ENCODE measurements around the gene HMGXB3. TPM values are rescaled to one million over a fixed set of nuclear protein-coding genes. Genes with fewer than 3 reads are reported as not detected.
"Not testable (repeated sequence)": the region's sequence is repeated elsewhere in the genome, so short reads cannot be mapped to it uniquely, and the experiment has no call there.

HMGXB3 gene
- total RNA-seq, 1 experiment from 2014 or later, result 67.8 TPM

GRCh38 chr5:150026682-150027172 is 26.2 kb downstream of the HMGXB3 start:
- H3K9me3 Mint-ChIP-seq (ENCODE audit: unreplicated experiment), result no peaks in the 10 kb centered on the region
- peaks cover 85% of the 10 kb centered on the region for H3K36me3 Mint-ChIP-seq (ENCODE audit: insufficient read depth, unreplicated experiment)
- ChIA-PET CTCF (interaction anchor here (0.6 kb wide), 1 partner anchor 1088 kb away, joined by 3 read pairs; no protein-coding TSS in a partner anchor), POLR2A (interaction anchor here (0.8 to 1.6 kb wide), 5 partner anchors 8 to 27 kb away, joined by 3 to 6 read pairs (median 3); partner anchors contain the start of genes HMGXB3 and TIGD6)
- DNase-seq (ENCODE audit: unreplicated experiment), result no peak
- BruUV-seq (replicated peaks), result no TSS peak
- peaks cover 15% of the 10 kb centered on the region for H3K4me1 Mint-ChIP-seq (ENCODE audit: insufficient read depth, unreplicated experiment)
- intact Hi-C loops (cut with micrococcal nuclease), result no loop called here
- H3K27ac Mint-ChIP-seq (ENCODE audit: low read depth, unreplicated experiment), result no peak overlapping the region
- no peaks in the 10 kb centered on the region for H3K27me3 Mint-ChIP-seq (ENCODE audit: insufficient read depth, unreplicated experiment)
- TF ChIP-seq CTCF (IDR thresholded peaks at IDR 0.05; ENCODE audit: unreplicated experiment), result no peak
- H3K4me3 Mint-ChIP-seq (ENCODE audit: unreplicated experiment), result no peak overlapping the region

- H3K27ac Mint-ChIP-seq (ENCODE audit: low read depth, unreplicated experiment); H3K27me3 Mint-ChIP-seq (ENCODE audit: insufficient read depth, unreplicated experiment); POLR2A ChIA-PET; H3K4me1 Mint-ChIP-seq (ENCODE audit: insufficient read depth, unreplicated experiment); BruUV-seq (replicated peaks); H3K9me3 Mint-ChIP-seq (ENCODE audit: unreplicated experiment); H3K4me3 Mint-ChIP-seq (ENCODE audit: unreplicated experiment); DNase-seq (ENCODE audit: unreplicated experiment); intact Hi-C loops (cut with micrococcal nuclease): not testable (repeated sequence)
- H3K36me3 Mint-ChIP-seq (ENCODE audit: insufficient read depth, unreplicated experiment), result peaks cover 89% of the 10 kb centered on the region
- CTCF ChIA-PET, result interaction anchor here (0.6 to 1.0 kb wide), 2 partner anchors 126 to 193 kb away, joined by 3 to 5 read pairs; no protein-coding TSS in a partner anchor
Observed at GRCh38 chr5:150028047-150028446, 27.5 kb downstream of the HMGXB3 start.

GRCh38 chr5:150033334-150033733 is 32.8 kb downstream of the HMGXB3 start:
- Mint-ChIP-seq H3K36me3 (ENCODE audit: insufficient read depth, unreplicated experiment) (peaks cover 78% of the 10 kb centered on the region), H3K4me3 (ENCODE audit: unreplicated experiment) (no peak overlapping the region), H3K4me1 (ENCODE audit: insufficient read depth, unreplicated experiment) (peaks cover 26% of the 10 kb centered on the region), H3K27me3 (ENCODE audit: insufficient read depth, unreplicated experiment) (no peaks in the 10 kb centered on the region), H3K9me3 (ENCODE audit: unreplicated experiment) (no peaks in the 10 kb centered on the region), H3K27ac (ENCODE audit: low read depth, unreplicated experiment) (no peak overlapping the region)
- no TSS peak for BruUV-seq (replicated peaks)
- intact Hi-C loops (cut with micrococcal nuclease), result no loop called here
- DNase-seq (ENCODE audit: unreplicated experiment), result no peak
- CTCF ChIA-PET, result interaction anchor here (0.8 to 1.8 kb wide), 2 partner anchors 7 to 12 kb away, joined by 3 to 10 read pairs; no protein-coding TSS in a partner anchor
- POLR2A ChIA-PET, result interaction anchor here (0.8 to 4.7 kb wide), 5 partner anchors 11 to 33 kb away, joined by 3 to 66 read pairs (median 6); partner anchors contain the start of genes HMGXB3 and TIGD6
- TF ChIP-seq CTCF (IDR thresholded peaks at IDR 0.05; ENCODE audit: unreplicated experiment), result no peak

- Mint-ChIP-seq H3K4me1 (ENCODE audit: insufficient read depth, unreplicated experiment) (peaks cover 31% of the 10 kb centered on the region), H3K27me3 (ENCODE audit: insufficient read depth, unreplicated experiment) (no peaks in the 10 kb centered on the region), H3K9me3 (ENCODE audit: unreplicated experiment) (no peaks in the 10 kb centered on the region), H3K4me3 (ENCODE audit: unreplicated experiment) (no peak overlapping the region), H3K27ac (ENCODE audit: low read depth, unreplicated experiment) (no peak overlapping the region), H3K36me3 (ENCODE audit: insufficient read depth, unreplicated experiment) (peaks cover 79% of the 10 kb centered on the region)
- ChIA-PET POLR2A (interaction anchor here (0.6 to 4.7 kb wide), 5 partner anchors 8 to 728 kb away, joined by 3 to 66 read pairs (median 3); partner anchors contain the start of genes HMGXB3 and TIGD6), CTCF (interaction anchor here (0.5 to 1.0 kb wide), 4 partner anchors 10 to 660 kb away, joined by 3 read pairs; no protein-coding TSS in a partner anchor)
- no peak for TF ChIP-seq CTCF (IDR thresholded peaks at IDR 0.05; ENCODE audit: unreplicated experiment)
- no peak for DNase-seq (ENCODE audit: unreplicated experiment)
- intact Hi-C loops (cut with micrococcal nuclease), result loop anchor here (5.0 kb wide), 1 partner anchor 78 kb away; no protein-coding TSS in a partner anchor
- BruUV-seq (replicated peaks), result no TSS peak
Observed at GRCh38 chr5:150034662-150035061, 34.1 kb downstream of the HMGXB3 start.
